ENCODE results near the gene WWOX.

The WWOX gene

DNA sequence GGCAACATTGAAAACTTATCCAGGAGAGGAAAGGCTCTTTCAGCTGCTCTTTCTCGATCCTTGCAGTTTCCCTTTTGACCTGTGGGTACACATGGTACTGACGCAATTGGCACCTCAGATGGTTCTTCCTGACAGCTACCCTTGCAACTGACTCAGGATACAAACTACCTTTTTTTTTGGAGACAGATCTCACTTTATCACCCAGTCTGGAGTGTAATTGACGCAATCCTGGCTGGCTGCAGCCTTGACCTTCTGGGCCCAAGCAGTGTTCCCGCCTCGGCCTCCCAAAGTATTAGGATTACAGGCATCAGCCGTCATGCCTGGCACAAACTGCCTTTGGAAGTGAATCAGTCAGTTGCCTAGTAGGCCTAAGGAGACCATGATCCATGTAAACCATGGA, 607.2 kb downstream of the WWOX start:
- no peak overlapping the region for H3K4me3 ChIP-seq (ENCODE audit: low read depth, low read length)
- no peak for DNase-seq (ENCODE audit: low read depth)
- TF ChIP-seq, protein P1, sequence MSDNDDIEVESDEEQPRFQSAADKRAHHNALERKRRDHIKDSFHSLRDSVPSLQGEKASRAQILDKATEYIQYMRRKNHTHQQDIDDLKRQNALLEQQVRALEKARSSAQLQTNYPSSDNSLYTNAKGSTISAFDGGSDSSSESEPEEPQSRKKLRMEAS (IDR thresholded peaks at IDR 0.05; ENCODE audit: low read depth, low read length), result no peak
- TF ChIP-seq POLR2A (IDR thresholded peaks at IDR 0.05; ENCODE audit: extremely low read depth, insufficient read length) (no peak), MYC (IDR thresholded peaks at IDR 0.05; ENCODE audit: low read depth, low read length) (no peak)
- TF ChIP-seq, protein P2, sequence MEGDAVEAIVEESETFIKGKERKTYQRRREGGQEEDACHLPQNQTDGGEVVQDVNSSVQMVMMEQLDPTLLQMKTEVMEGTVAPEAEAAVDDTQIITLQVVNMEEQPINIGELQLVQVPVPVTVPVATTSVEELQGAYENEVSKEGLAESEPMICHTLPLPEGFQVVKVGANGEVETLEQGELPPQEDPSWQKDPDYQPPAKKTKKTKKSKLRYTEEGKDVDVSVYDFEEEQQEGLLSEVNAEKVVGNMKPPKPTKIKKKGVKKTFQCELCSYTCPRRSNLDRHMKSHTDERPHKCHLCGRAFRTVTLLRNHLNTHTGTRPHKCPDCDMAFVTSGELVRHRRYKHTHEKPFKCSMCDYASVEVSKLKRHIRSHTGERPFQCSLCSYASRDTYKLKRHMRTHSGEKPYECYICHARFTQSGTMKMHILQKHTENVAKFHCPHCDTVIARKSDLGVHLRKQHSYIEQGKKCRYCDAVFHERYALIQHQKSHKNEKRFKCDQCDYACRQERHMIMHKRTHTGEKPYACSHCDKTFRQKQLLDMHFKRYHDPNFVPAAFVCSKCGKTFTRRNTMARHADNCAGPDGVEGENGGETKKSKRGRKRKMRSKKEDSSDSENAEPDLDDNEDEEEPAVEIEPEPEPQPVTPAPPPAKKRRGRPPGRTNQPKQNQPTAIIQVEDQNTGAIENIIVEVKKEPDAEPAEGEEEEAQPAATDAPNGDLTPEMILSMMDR (IDR thresholded peaks at IDR 0.05; ENCODE audit: low read depth, low read length), result no peak

- no peak for TF ChIP-seq POLR2A (IDR thresholded peaks at IDR 0.05; ENCODE audit: extremely low read depth, insufficient read length)
- TF ChIP-seq, protein P1 (IDR thresholded peaks at IDR 0.05; ENCODE audit: low read depth, low read length), result no peak
- TF ChIP-seq, protein P2 (IDR thresholded peaks at IDR 0.05; ENCODE audit: low read depth, low read length), result no peak
- TF ChIP-seq MYC (IDR thresholded peaks at IDR 0.05; ENCODE audit: low read depth, low read length), result no peak
- no peak overlapping the region for H3K4me3 ChIP-seq (ENCODE audit: low read depth, low read length)
- DNase-seq (ENCODE audit: low read depth), result no peak
These were observed 609.9 kb downstream of the WWOX start for GRCh38 chr16:78709137-78709884.

GRCh38 chr16:78715106-78715505, 615.7 kb downstream of the WWOX start:
- no peak for DNase-seq (ENCODE audit: low read depth)
- H3K4me3 ChIP-seq (ENCODE audit: low read depth, low read length), result no peak overlapping the region
- TF ChIP-seq, protein P2 (IDR thresholded peaks at IDR 0.05; ENCODE audit: low read depth, low read length), result no peak
- TF ChIP-seq, protein P1 (IDR thresholded peaks at IDR 0.05; ENCODE audit: low read depth, low read length), result no peak
- TF ChIP-seq MYC (IDR thresholded peaks at IDR 0.05; ENCODE audit: low read depth, low read length), result no peak
- no peak for TF ChIP-seq POLR2A (IDR thresholded peaks at IDR 0.05; ENCODE audit: extremely low read depth, insufficient read length)

DNA sequence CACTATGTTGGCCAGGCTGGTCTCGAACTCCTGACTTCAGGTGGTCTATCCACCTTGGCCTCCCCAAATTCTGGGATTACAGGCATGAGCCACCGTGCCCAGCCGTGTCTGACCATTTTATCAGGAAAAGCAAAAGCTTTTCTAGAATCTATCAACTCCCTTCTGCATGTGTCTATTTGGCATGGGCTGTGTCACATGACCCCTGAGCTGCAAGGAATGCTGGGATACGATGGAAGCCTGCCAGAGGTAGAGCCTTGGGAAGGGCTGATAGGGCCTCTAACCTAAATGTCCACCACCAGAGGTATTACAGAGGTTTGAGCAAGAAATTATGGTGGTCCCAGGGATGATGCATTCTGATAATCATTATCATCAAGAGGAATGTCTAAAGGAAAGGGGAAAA, 616.2 kb downstream of the WWOX start:
- no peak for DNase-seq (ENCODE audit: low read depth)
- H3K4me3 ChIP-seq (ENCODE audit: low read depth, low read length), result no peak overlapping the region
- no peak for TF ChIP-seq POLR2A (IDR thresholded peaks at IDR 0.05; ENCODE audit: extremely low read depth, insufficient read length)
- no peak for TF ChIP-seq MYC (IDR thresholded peaks at IDR 0.05; ENCODE audit: low read depth, low read length)
- TF ChIP-seq, protein P2 (IDR thresholded peaks at IDR 0.05; ENCODE audit: low read depth, low read length), result no peak
- TF ChIP-seq, protein P1 (IDR thresholded peaks at IDR 0.05; ENCODE audit: low read depth, low read length), result no peak

GRCh38 chr16:78718141-78718540, 618.7 kb downstream of the WWOX start:
- DNase-seq (ENCODE audit: low read depth), result no peak
- H3K4me3 ChIP-seq (ENCODE audit: low read depth, low read length), result no peak overlapping the region
- TF ChIP-seq, protein P1 (IDR thresholded peaks at IDR 0.05; ENCODE audit: low read depth, low read length), result no peak
- TF ChIP-seq POLR2A (IDR thresholded peaks at IDR 0.05; ENCODE audit: extremely low read depth, insufficient read length) (no peak), MYC (IDR thresholded peaks at IDR 0.05; ENCODE audit: low read depth, low read length) (no peak)
- TF ChIP-seq, protein P2 (IDR thresholded peaks at IDR 0.05; ENCODE audit: low read depth, low read length), result no peak

Measured in NB4 (cell line).